HG02610 (cell line): ENCODE measurements around the gene LRRC4.

Experiments
- ATAC-seq: cut with Tn5 transposase; IDR thresholded peaks from one replicate; pipeline ENCODE4 v1.9.1; 2021; ENCODE audit warnings: mild to moderate bottlenecking, moderate library complexity; ENCODE audit not compliant: unreplicated experiment

Gene LRRC4

DNA sequence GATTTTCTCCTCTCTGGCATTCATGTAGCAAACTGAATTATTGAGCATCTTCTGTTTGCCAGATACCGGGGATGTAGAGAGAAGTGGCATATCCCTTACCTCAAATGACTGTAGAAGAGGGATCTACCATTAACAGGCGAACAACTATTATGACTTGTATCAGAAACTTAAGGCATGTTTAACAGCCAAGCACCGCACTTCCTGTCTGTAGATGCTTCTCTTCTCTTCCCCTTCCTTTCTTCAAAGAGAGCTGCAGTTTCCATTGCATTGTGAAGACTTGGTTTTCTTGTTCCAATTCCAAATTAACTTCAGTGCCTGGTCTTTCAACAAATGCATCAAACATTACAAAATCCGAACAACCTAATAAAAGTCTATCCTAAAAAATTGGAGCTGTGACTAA lies 49.3 kb downstream of the LRRC4 start:
- ATAC-seq = no peak

DNA sequence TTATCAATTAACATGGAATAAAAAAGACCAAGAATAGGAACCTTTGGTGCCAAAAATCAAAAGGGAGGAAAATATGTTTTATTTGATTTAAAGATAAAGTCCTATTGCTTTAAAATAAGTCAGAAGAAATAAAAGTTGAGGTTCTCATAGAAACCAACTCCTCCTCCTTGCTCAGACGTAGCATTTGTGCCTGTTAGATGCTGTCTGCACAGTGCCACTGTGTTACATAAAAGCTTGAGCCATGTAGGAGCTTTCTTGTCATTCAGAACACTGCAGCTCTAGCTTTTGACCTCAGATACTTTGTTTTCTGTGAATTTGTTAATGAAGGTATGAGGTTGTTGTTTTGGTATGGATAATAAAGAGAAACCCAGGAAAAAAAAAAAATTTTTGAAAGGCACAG lies 50.3 kb downstream of the LRRC4 start:
- no peak for ATAC-seq

DNA sequence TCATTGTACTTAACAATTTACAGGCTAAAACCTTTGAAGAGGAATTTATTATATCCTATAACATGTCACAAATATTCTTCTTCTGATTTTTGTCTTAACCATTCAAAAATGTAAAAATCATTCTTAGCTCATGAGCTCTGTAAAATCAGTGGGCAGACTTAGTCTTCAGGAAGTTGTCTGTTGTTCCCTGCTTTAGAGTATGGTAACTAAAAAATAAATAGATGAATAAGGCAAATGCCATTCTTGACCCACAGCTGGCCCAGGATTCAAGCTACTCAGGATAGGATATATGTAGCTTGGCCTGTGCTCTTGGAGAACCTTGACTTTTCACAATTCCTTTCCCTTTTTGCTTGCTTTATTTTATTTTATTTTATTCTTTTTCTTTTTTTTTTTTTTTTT lies 51.5 kb downstream of the LRRC4 start:
- ATAC-seq = no peak

GRCh38 chr7:127979113-127979727 lies 52.0 kb downstream of the LRRC4 start:
- no peak for ATAC-seq

DNA sequence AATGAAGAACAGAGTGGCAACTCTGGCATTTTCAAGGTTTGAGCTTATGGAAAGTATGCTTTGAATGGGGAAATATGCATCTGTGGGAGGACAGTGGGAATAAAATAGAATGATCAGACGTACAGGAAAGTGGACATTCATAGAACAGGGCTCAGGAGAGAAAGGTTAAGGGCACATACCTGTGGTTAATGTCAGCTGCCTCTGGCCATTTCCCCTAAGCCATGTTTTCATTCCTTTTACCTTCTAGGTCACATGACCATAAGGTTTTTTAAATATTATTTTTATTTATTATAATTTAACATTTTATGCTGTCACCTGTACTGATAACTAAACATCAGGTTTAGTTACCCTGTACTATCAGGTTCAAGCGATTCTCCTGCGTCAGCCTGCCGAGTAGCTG lies 52.8 kb downstream of the LRRC4 start:
- ATAC-seq = no peak
